HuH-7 (cell line): Measurements from ENCODE around the gene FBXL19.
"Not testable (repeated sequence)": the region's sequence is repeated elsewhere in the genome, so short reads cannot be mapped to it uniquely, and the experiment has no call there.

Experiments used
- DNase-seq: peaks from one replicate; pipeline ENCODE4 v3.0.0; 2011; ENCODE audit warnings: low spot score

Gene FBXL19

DNA sequence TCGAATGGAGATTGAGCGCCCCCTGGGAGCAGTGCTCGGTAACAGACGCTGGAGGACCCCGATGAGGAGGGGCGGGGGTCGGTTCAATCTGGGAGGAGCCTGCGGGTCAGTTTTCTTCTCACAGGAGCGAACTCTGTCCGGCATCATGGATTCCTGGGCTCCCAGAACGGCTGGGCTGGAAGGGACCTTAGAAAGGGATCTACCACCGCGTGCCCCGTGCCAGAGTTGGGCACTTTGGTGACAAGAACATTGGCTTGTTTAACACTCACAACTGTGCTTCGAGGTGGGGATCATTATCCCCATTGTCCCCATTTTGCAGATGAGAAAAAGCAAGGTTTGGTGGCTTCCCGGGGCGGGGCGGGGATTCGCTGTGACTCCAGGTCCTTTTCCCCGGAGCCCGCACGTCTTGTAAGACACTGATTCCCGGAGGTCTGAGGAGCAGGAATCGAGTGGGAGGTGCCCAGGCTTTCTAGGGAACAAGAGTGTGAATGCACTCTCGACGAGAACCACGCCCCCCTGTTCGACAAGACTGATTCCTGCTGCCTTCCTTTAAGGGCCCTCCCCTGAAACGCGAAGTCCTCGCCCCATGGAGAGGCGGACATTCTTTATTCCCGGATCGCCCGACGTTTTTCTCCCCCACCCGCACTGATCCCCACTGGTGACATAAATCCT is 1.5 kb upstream of the FBXL19 start:
- DNase-seq: peak; percentile 80

DNA sequence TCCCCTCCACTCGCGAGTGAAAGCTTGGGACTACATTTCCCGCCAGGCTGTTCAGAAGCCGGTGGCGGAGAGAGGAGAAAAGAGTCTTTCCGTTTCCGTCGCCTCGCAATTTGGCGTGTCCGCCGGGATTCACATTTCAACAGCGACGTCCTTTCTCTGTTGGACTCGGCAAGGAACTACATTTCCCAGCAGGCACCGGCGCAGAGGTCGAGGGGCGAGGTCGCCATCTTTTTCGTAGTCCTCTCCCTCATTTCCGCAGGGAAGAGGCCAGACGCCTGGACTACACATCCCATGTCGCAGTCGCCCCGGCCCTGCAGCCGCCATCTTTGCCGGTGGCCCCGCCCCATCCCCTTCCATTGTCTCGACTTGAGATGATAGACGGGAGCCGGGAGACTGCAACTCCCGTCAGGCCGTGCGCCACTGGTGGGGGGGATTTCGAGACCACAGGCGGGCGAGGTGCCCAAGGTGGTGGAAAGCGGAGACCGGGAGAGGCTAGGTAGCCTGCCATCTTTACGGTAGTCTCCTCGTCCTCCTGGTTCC is 882 bp upstream of the FBXL19 start:
- DNase-seq: peak; percentile 85

DNA sequence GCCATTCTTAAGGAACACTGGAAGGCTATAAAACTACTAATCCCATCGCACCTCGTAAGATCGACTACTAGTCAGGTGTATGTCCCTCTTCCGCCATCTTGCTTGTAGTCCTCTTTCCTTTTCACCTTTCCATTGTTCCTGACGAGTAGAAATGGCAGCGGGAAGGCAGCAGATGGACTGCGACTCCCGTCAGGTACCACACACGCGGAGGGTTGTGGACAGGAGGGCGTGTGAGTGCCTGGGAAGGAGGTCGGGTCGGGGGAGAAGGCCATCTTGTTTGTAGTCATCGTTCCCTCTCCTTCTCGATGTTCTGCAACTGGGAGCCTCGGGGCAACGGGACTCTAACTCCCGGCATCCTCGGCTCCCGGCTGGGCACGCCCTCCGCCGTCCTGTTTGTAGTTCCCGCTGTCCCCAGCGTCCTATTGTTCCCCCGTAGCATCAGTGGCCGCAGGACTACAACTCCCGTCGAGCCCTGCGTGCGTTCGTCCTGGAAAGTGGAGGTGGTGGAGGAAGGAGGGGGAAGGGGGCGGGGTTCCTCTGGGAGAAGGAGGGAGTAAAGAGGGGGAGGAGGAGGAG is 324 bp upstream of the FBXL19 start:
- DNase-seq: peak; percentile 90

DNA sequence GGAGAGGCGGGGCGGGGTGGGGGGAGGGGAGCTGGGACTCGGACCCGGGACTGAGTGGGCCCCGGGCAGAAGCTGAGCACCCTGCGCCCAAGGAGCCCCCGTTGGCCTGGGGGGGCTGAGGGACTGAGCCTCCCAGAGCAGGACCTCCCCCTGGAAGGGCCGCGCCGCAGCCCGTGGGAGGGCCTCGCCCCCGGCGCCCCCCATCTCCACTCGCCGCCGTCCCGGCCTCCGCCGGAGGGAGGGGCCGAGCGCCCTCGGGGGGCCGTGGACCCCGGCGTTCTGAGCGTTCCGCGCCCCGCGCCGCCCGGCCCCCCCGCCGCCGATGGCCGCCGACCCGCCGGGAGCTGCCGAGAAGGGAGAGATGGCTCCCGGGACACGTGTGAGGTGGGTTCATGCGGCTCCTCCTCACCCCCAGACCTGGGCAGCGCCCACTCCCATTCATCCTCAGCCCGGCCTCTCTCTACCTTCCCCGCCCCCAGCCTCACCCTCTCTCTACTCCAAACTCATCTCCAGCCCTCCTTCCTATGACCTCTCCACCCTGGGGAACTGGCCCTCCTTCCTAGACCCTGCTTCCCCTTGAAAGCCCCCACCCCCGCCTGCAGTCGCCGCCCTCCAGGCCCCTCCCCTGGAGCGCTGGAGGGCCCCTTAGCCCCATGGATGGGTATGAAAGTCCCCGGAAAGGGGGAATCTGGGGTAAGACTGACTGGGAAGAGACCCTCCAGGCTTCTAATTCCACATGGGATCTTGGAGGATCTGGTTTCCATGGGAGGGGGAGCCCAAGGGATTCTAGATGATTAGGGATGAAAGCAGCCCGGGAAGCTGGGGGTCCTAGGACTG is 922 bp downstream of the FBXL19 start:
- no peak for DNase-seq

DNA sequence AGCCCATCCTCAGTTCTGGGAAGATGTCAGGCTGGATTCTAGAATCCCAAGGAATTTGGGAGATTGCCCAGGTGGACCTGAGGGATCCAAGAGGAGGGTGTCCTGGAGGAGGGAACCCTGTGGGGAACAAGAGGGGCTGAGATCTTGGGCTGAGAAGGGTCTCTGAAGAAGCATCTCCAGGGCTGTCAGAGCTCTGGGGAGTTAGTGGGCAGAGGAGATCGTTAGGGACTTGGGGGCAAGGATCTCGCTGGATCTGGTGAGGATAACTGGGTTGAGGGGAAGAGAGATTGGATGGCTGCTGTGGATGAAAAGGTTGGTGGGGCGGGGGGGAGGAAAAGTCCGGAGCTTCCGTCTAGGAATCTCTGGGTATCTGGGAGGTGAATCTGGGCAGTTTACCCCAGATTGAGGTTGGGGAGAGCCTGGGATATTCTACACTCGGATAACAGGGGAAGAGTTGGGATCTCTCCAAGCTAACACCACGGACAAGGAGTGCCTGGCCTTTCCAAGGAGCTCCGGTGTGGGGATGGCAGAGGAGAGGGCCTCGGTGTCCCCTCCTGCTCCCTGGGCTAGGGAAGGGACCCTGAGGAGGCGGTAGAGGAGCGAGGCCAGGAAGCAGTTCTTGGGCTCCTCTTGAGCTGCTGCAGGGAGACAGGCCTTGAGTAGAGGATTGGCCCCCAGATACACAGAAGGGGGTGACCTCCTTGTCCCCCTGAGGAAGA is 1.7 kb downstream of the FBXL19 start:
- no peak for DNase-seq

DNA sequence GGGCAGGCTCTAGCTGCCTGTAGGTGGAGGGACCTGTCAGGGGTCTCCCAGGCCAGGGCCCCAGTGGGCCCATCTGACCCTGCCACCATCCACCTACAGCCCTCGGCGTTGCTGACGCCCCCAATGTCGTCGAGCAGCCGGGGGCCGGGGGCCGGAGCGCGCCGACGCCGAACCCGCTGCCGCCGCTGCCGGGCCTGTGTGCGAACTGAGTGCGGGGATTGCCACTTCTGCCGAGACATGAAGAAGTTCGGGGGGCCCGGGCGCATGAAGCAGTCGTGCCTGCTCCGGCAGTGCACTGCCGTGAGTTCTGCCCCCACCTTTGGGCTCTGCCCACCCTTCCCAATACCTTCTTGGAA is 2.2 kb downstream of the FBXL19 start:
- DNase-seq: no peak

DNA sequence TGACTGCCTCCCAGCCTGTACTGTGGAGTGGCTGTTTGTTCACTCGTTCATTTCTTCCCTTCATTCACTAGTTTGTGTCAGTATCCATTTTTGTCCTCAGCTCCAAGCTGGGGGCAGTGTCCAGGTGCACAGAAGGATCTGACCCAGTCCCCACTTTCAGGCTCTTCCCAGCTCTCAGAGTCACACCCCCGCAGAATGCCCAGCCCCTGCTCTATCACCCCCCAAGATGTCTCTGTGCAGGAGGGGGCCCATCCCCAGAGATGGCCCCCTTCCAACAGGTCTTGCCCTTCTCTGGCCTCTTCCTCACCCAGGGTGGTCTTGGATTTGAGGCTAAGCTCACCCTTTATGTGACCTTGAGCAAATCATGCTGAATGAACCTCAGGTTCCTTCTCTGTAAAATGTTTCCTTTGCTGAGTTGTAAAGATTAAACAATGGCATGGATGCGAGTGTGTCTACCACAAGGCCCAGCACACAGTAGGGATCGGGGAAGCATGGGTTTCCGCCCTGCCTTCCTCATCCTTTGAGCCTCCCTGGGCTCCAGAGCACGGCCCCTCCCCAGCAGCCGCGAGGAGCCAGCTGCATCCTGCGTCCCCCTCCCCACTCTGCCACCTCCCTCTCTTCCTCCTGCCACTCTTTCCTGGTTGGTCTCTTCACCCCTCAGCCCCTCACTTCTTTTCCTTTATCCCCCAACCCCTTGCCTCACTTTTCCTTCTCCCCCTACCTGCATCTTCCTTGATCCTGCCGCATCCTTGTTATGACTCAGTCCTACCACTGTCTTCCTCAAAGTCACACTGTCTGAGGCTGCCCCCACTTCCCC is 2.8 kb downstream of the FBXL19 start:
- no peak for DNase-seq

DNA sequence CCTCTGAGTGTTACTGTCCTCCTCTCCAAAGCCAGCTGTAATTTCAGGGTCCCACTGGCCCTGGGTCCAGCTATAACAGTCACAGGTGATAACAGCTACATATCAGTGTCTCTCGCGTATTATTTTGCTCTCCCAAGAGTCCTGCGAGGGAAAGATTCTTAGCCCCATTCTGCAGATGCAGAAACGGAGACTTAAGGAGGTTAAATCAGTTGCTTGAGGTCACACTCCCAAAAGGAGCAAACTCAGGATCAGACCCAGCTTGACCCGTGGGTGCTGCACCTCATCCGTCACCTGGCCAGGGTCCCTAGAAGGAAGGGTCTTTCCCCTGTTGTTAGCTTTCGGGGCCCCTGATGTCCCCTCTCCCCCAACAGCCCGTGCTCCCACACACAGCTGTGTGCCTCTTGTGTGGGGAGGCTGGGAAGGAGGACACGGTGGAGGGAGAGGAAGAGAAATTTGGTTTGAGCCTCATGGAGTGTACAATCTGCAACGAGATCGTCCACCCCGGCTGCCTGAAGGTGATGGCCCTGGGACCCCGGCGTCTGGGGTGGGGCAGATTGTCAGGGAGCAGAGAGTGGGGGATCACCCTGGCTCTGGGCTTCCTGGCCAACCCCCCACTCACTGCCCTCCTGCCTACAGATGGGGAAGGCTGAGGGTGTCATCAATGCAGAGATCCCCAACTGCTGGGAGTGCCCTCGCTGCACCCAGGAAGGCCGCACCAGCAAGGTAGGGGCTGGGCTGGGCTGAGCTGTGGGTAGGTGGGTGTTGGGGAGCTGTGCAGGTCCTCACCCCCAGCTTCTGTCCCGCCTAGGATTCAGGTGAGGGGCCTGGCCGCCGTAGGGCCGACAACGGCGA is 3.8 kb downstream of the FBXL19 start:
- no peak for DNase-seq

DNA sequence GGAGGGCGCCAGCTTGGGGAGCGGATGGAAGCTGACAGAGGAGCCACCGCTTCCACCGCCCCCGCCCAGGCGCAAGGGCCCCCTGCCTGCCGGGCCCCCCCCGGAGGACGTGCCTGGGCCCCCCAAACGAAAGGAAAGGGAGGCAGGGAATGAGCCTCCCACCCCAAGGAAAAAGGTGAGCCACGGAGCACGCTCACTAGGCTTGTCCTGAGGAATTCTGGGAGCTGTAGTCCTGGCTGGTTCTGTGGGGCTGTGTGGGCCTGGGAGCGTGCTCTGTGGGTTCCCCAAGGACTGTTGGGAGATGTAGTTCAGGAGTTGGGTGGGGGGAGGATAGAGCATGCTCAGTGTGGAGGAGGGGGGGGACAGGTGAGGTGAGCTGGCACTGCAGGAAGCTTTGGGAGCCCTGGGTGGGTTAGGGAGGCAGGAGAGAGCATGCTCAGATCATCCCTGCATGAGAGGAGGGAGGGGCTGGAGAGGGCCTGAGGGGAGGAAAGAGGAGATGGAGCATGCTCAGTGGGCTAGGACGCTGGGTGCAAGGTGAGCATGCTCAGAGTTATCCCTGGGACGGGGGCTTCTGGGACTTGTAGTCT is 4.5 kb downstream of the FBXL19 start:
- DNase-seq: peak; percentile 37

DNA sequence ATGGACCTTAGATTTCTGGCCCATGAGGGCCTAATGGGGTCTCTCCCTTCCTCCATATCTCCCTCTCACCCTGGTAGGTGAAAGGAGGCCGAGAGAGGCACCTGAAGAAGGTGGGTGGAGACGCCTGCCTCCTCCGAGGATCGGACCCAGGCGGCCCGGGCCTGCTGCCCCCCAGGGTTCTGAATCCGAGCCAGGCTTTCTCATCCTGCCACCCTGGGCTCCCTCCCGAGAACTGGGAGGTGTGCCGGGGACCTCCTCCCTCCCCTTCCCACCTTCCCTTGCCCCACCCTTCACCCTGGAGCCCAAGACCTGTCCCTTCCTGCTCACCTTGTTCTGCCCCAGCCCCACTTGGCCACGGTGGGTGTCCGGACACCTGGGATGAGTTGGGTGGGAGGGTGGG is 5.0 kb downstream of the FBXL19 start:
- no peak for DNase-seq

DNA sequence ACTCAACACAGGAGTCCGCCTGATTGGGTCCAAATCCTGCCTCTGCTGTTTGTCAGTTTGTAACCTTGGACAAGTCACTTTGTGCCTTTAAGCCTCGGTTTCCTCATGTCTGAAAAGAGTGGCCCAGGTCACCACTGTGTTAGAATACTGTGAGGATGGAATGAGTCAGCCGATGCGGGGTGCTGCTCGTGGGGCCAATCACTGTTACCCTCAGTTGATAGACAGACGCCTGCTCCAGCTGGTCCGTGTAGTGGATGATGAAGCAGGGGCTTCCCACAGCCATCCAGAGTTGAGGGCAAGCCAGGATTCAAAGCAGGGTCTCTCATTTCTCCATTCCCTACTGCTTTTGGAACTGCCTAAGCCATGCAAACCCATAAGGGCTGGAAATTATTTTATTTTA is 5.8 kb downstream of the FBXL19 start:
- no peak for DNase-seq

DNA sequence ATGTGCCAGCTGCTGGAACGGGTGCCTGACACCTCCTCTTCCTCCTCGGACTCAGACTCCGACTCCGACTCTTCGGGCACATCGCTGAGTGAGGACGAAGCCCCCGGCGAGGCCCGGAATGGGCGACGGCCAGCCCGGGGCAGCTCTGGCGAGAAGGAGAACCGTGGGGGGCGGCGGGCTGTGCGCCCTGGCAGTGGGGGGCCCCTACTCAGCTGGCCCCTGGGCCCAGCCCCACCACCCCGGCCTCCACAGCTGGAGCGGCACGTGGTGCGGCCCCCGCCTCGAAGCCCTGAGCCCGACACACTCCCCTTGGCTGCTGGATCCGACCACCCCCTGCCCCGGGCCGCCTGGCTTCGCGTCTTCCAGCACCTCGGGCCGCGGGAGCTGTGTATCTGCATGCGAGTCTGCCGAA is 6.8 kb downstream of the FBXL19 start:
- DNase-seq: no peak

DNA sequence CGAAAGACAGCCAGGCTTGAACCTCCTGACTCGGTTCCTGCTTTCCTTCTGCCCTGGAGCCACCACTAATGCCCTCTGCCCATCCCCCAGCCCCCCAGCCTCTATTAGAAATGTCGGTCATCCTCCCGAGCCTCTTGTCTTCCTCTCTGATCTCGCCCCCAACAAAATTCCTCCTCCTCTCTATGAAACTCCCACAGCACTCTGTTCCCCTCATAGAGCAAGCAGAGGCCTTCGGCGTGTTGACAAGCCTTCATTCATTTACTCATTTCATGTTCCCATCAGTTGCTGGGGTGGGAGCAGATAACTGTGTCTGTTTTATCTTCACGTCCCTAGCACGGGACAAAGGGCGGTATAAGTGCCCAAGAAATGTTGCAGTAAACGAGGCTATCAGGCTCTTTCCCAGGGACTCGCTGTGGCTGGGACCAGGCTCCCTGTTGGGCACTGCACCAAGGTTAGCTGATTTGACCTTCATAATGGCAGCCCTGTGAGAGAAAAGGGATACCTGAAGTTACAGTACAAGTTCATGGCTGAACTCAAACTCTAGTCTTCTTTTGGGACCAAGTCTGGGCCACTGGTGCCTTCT is 7.8 kb downstream of the FBXL19 start:
- no peak for DNase-seq

DNA sequence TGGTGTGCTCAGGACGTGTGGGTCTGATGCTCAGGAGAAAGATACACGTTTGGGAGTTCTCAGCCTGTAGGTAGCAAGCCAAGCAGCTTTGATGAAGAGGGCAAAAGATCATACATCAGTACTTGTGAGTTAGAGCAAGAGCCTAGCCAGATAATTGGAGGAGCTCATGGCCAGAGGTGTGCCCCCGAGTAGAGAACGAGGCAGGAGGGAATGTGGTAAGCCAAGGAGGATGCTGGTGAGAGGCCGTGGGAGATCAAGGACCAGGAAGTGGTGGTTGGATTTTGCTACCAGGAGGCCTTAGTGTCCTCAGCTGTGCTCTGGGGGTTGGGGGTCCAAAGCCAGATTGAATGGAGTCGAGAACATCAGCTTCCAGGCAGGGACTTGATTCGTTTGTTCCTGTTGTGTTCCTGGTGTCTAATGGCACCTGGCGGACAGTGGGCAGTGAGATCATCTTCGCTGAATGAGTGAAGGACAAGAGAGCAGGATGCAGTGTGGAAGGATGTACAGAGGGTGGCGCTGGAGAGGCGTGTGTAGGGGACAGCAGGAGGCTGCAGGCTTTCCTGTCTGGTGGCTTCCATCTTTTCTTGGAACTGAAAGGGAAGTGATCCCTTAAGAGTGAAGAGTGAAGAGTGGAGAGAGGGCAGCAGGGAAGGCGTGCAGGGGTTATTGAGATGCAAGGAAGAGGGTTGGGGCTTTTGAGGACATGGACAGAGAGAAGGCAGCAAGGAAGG is 11.6 kb downstream of the FBXL19 start:
- peak; percentile 76 for DNase-seq

DNA sequence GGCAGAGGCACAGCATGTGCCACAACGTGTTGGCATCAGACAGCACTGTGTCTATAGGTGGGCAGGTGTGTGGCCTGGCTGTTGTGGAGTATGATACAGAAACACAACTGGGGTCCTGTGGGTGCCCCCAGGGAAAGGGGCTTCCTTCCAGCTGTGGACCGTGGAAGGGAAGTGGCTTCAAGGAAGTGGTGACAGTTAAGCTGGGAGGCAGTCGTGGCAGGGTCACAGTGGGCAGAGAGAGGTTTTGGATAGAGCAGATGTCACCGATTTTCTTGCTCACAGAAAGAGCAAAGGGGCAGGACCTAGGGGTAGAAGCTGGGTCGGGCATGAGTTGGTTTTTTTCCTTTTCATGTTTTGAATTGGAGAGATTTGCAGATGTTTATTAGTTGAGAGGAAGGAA is 14.3 kb downstream of the FBXL19 start:
- no peak for DNase-seq

DNA sequence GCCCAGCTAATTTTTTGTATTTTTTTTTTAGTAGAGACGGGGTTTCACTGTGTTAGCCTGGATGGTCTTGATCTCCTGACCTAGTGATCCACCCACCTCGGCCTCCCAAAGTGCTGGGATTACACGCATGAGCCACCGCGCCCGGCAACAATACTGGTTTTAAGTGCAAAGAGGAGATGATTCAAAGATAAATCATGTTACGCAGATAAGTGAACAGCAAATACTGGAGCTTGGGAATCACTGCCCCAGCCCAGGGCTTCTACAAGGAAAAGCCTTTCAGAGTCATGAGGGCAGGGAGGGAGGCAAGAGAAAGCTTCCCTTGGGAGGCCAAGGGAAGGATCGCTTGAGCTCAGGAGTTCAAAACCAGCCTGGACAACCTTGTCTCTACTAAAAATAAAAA is 16.2 kb downstream of the FBXL19 start:
- DNase-seq: not testable (repeated sequence)

DNA sequence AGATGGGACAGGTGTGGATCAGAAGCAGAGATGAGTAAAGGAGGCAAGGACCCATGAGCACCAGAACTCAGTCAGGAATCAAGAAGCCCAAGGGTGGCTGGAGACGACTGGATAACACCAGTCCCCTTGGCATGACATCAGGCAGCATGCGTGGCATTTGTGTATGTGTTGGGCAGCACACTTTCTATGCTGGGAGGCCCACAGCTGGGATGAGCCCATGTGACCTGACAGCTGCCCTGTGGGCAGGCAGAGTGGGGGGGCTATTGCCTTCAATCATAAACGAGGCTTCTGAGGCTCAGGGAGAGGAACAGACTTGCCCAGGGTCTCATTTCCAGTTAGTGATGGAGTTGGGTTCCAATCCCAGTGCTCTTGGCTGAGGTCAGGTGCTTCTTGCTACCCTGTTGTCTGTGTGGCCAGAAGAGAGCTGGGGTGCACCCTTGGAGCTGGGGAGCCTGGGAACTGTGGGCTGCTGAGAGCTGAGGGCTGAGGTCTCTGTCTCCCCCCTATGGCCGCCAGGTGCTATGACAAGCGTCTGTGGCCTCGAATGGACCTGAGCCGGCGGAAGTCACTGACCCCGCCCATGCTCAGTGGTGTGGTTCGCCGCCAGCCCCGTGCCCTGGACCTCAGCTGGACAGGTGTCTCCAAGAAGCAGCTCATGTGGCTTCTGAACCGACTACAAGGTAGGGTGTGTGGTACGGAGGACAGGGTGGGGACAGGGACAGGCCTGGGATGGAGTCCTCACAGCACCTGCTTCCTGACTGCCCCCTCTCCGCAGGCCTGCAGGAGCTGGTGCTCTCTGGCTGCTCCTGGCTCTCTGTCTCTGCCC is 18.4 kb downstream of the FBXL19 start:
- DNase-seq: peak; percentile 83

DNA sequence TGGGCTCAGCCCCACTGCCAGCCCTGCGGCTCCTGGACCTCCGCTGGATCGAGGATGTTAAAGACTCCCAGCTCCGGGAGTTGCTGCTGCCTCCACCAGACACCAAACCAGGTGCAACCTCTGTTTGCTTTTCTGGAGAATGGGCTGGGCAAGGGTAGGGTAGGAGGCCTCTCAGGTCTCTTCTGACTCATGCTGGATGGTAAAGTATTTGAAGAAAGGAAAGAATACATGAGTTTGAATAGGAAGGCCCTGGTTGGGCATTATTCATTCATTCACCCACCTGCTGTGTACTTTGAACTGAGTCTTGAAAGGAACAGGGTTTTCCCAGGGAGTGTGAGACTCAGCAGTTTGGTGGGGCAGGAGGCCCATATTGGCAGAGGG is 19.0 kb downstream of the FBXL19 start:
- no peak for DNase-seq
